H1 (cell line): ENCODE data around the gene ACLY.

Experiments used
- EZH2 ChIP-seq: fragments of 200-600 bp; sonication (generic); IDR thresholded peaks from 2 replicates; pipeline ENCODE4 v1.7.1; 2012; ENCODE audit warnings: low read depth, mild to moderate bottlenecking, moderate library complexity, low read length, inconsistent platforms; ENCODE audit not compliant: severe bottlenecking
- GABPA ChIP-seq: IDR thresholded peaks from 2 replicates; pipeline ENCODE4 v1.6.1; 2011; ENCODE audit warnings: mild to moderate bottlenecking, low read length, moderate library complexity, borderline replicate concordance; ENCODE audit not compliant: insufficient read depth
- POLR2A ChIP-seq, 2 experiments: IDR thresholded peaks; 1 replicate in 1 of 2; 2 replicates in 1 of 2; pipeline ENCODE4 v1.6.1; 2011; ENCODE audit warnings: low read depth in 2 of 2, low read length in 2 of 2, mild to moderate bottlenecking in 2 of 2; ENCODE audit errors: control extremely low read depth in 1 of 2
- POLR2AphosphoS5 ChIP-seq: IDR thresholded peaks from 2 replicates; pipeline ENCODE4 v1.6.1; 2011; ENCODE audit warnings: low read depth, low read length
- RXRA ChIP-seq: IDR thresholded peaks from 2 replicates; pipeline ENCODE4 v1.6.1; 2011; ENCODE audit warnings: low read depth, mild to moderate bottlenecking, low read length, moderate library complexity; ENCODE audit not compliant: insufficient read depth
- SUZ12 ChIP-seq: fragments of 200-600 bp; sonication (generic); IDR thresholded peaks from 2 replicates; pipeline ENCODE4 v1.6.1; 2012; ENCODE audit warnings: mild to moderate bottlenecking, inconsistent platforms, low read length, moderate library complexity, mixed read lengths
- TF ChIP-seq, protein P1 (sequence below), 3 experiments: IDR thresholded peaks; 1 replicate in 2 of 3; 2 replicates in 1 of 3; pipeline versions ENCODE4 v1.5.1 to v1.6.1; 2011; ENCODE audit warnings: low read length in 3 of 3, mild to moderate bottlenecking in 3 of 3, inconsistent platforms in 2 of 3, low read depth in 1 of 3, moderate library complexity in 1 of 3; ENCODE audit not compliant: insufficient read depth in 1 of 3; ENCODE audit errors: control extremely low read depth in 1 of 3

GRCh38 chr17:41871789-41872188, 47.0 kb downstream of the ACLY start:
- TF ChIP-seq, protein P1, sequence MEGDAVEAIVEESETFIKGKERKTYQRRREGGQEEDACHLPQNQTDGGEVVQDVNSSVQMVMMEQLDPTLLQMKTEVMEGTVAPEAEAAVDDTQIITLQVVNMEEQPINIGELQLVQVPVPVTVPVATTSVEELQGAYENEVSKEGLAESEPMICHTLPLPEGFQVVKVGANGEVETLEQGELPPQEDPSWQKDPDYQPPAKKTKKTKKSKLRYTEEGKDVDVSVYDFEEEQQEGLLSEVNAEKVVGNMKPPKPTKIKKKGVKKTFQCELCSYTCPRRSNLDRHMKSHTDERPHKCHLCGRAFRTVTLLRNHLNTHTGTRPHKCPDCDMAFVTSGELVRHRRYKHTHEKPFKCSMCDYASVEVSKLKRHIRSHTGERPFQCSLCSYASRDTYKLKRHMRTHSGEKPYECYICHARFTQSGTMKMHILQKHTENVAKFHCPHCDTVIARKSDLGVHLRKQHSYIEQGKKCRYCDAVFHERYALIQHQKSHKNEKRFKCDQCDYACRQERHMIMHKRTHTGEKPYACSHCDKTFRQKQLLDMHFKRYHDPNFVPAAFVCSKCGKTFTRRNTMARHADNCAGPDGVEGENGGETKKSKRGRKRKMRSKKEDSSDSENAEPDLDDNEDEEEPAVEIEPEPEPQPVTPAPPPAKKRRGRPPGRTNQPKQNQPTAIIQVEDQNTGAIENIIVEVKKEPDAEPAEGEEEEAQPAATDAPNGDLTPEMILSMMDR (IDR thresholded peaks at IDR 0.05; ENCODE audit: control extremely low read depth in 1 of 3, insufficient read depth in 1 of 3, low read depth in 1 of 3, low read length in 3 of 3) = no peak
- TF ChIP-seq SUZ12 (no peak), GABPA (no peak), EZH2 (no peak), POLR2AphosphoS5 (no peak), RXRA (no peak), POLR2A (IDR thresholded peaks at IDR 0.05; ENCODE audit: control extremely low read depth in 1 of 2, low read depth in 2 of 2, low read length in 2 of 2) (no peak)
